T-helper 9 cell (primary cell): Measurements from ENCODE around the gene RPL28.

ENCODE experiments used
- DNase-seq: peaks from one replicate; pipeline ENCODE4 v3.0.0-alpha.2; 2020

The RPL28 gene

DNA sequence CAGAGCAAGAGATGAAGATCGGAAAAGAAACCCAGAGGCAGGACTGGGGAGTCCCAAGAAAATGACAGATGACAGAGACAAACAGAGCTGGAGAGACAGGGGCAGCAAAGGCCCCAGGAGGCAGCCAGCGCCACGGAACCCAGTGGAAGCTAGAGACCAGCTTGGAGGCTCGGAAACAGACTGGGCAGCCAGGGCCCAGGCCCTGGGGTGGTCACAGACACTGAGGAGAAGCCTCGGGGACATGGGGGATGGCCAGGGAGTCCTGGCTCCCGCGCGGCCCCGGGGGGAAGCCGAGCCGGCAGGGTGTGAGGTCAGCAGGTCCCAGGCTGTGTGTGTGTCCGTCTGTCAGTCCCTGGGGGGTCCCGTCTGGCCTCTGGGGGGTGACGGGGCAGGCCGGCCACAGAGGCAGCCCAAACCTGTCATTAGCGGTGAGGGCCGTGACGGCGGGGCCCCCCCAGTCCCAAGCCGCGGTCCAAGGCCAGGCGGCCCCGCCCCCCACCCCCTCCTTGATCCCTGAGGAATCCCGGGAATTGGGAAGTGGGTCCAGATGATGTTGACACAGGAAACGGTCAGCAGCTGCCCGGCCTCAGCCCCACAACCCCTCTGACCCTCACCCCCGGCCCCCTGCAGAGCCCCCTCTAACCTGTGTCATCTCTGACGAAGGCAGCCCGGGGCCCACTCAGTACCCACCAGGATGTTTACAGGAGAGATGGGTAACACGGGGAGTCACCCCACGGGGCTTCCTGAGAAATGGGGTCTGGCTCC lies 11.6 kb upstream of the RPL28 start:
- no peak for DNase-seq

DNA sequence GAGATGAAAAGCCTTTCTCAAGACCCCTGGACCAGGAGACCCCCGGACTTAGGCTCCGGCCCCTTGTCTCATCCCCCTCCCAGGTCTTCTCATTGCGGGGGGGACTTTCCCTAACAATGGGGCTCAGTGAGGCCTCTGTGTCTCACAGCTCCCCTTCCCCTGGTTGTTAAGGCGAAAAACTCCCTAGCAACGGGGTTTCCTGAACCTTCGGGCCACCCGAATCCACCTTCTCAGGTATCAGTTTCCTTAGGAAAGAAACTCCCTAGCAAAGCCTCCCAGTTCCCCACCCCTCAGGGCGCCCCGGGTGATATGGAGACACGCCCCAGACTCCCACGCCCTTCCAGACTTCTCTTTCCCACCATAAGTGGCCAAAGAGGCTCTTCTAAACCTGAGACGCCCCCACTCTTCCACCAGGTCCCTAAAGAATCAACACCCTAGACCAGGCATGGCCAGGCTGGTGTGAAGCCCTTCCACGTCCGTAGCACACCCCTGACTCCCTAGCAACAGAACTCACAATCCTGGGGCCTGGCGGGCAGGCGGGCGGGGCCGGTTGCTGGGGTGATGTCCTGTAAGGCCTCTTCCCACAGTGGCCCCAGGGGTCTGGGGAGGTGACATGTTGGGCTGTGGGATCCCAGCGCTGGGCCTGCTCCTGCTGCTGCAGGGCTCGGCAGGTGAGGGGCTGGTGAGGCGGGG lies 9.3 kb upstream of the RPL28 start, which contains the start of gene TMEM190:
TMEM190 (plus strand) TSS at position 586 of the 693 bp plus-strand sequence; CDS start at position 614, 28 bp downstream.
- no peak for DNase-seq

GRCh38 chr19:55377356-55378131 lies 8.2 kb upstream of the RPL28 start:
- DNase-seq, result no peak

- no peak for DNase-seq
Measured at GRCh38 chr19:55379174-55379573, 6.6 kb upstream of the RPL28 start.

DNA sequence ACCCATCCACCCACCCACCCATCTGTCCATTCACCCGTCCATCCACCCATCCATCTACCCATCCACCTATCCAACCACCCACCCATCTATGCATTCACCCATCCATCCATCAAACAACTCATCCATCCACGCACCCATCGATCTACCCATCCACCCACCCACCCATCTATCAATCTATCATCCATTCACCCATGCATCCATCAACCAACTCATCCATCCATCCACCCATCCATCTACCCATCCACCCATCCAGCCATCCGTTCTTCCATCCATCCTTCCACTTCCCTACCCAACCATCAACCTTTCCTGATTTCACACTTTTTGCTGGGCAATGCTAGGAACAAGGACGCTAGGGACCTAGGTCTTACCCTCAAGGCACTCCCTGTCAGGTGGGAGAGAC lies 3.7 kb upstream of the RPL28 start:
- no peak for DNase-seq

DNA sequence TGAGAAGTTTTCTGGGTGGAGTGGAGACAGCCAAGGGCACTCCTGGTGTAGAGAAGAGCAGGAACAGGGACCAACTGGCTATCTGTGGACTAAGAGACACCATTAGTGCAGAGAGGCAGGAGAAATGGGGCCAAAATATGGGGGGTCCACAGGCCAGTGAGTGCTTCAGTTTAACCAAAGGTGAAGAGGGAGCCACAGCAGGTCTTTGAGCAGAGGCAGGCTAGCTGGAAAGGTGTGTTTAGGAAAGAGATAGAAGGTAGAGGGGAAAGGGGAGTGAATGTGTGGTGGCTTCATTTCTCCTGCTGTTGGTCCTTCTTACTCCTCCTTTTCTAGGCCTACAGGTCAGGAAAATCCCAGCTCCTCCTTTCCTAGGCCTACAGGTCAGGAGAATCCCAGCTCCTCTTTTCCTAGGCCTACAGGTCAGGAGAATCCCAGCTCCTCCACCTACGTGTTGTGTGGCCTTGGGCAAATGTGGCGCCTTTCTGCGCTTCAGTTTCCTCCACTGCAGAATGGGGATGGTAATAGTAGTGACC lies 3.1 kb upstream of the RPL28 start:
- no peak for DNase-seq

DNA sequence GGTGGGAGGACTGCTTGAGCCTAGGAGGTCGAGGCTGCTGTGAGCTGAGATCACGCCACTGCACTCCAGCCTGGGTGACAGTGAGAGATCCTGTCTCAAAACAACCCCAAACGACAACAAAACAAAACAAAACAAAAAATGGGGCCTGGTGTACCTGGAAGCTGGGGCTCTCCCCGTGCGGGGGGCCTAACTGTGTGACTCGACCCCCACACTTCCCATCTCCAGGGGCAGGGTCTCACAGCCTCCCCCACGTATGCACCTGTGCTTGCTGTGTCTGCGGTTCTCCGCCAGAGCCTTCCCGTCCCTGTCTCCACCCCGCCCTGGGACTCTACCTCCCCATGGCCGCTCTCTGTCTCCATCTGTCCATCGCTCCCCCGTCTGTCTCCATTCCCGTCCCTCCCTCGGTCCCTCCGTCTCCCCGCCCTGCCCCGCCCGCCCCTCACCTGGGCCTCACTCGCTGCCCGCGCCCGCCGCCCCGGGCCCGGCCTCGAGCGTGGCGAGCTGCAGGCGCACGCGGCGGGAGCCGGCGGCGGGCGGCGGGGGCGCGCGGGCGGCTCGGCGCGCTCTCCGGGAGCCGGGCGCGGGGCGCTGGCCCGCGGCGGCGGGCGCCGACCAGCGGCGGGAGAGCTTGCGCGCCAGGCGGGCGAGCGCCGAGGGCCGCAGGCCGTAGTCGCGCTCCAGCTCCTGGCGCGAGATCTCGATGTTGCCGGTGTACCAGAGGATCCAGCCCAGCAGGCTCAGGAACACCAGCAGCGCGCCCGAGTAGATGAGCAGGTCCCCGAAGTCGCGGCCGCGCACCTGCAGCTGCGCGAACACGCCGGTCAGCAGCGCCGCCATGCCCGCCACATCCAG lies 2.2 kb upstream of the RPL28 start:
- peak; percentile 27 for DNase-seq

DNA sequence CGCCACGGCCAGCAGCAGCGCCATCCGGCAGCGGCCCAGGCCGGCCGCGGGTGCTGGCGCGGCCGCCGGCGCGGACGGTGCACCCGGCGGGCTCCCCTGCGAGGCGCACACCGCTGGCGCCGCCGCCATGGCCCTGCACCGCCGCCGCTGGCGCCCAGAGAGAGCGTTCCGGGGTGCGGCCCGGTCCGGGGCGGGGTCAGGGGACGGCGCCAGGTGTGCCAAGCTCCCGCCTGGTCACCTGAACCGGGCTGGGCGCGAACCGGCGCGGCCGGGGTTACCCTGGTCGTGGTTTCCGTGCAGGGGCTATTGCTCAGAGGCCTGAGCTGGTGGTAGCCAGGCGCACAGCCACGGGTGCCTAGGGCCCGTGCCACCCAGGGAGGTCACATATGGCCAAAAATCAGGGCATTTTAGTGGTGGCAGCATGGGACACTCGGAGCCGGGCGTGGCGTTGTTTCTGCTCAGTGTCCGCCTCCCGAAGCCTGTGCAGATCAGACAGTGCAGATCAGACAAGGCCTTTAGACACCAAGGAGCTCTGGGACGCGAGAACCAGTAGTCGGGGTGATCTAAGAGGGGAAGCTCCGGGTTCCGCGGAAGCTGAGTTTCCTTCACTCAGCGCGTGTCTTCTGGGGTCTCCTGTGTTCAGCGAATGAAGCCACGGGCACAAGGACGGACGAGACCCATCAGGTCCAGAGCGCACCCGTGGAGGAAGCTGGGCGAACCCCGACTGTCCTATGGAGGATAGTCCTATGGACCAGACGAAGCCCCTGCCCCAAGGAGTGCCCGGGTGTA lies 1.4 kb upstream of the RPL28 start, which contains the start of gene TMEM238:
TMEM238 (minus strand) TSS at position 162 of the 789 bp plus-strand sequence; CDS start at position 129, 33 bp downstream.
- DNase-seq, result no peak

DNA sequence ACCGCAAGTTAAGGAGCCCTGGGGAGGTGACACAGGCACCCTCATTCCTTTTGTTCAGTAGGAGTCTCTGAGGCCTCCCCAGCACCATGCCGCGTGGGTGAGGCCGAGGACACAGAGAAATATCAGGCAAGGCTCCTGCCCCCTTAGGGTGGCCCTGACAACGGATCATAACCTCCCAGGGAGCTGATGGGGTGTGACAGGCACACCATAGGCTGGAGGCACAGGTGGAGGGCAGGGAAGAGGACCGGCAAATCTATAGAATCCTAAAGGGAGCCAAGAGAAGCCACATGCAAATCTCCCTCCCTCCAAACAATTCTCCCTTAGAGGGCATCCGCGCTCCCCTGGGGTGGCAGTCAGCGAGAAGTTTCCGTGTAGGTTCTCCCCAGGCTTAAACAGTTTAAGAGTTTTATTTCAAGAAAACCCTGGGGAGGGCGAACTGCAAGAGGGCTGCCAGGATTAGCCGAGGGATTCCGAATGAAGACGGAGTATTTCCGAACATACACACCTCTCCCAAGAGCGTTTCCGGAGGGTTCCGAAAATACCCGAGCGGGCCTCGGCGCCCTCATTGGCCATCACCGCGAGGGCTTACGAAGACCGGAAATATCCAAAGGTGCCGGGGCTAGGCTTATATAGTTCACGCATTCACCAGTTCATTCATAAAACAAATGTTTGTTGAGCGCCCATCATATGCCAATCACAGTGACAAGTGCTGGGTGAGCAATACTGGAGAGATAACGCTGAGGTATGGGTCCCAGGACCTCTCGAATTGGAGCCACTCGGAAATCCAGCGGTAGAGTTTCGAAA lies 610 bp upstream of the RPL28 start:
- peak; percentile 92 for DNase-seq

DNA sequence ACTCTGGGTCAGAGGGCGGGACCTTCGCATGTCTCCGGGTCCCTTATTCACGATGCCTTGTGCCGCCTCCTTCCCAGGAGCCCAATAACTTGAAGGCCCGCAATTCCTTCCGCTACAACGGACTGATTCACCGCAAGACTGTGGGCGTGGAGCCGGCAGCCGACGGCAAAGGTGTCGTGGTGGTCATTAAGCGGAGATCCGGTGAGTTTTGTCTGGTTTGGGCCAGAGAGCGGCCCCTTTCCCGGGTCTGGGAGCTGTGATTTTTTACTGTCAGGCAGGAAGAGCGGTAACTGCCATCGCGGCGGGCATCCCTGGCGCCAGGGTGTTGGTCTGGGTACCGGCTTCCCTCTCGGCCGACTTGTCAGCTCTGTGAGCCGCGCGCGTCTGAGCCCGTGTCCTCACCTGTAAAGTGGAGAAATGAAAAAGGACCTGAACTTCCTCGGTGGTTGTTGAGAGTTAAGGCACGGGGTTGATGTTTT lies 800 bp downstream of the RPL28 start:
- DNase-seq, result no peak

DNA sequence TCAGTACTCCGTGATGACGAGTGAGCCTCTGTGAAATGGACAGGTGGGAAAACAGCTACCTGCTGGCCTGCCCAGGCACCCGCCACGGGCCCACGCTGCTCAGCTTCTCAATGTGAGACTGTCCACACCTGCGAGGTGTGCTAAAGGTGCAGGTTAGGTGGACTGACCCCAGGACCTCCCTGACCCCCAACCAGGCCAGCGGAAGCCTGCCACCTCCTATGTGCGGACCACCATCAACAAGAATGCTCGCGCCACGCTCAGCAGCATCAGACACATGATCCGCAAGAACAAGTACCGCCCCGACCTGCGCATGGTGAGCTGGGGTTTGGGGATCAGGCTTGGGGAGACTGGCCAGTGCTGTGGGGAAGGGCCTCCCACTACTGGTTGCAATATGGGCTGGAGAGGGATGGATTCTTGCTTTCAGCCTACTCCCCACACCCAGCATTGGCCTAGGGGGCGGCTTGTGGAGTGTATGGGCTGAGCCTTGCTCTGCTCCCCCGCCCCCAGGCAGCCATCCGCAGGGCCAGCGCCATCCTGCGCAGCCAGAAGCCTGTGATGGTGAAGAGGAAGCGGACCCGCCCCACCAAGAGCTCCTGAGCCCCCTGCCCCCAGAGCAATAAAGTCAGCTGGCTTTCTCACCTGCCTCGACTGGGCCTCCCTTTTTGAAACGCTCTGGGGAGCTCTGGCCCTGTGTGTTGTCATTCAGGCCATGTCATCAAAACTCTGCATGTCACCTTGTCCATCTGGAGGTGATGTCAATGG lies 2.2 kb downstream of the RPL28 start:
- no peak for DNase-seq

GRCh38 chr19:55389386-55390317 lies 3.9 kb downstream of the RPL28 start:
- no peak for DNase-seq

DNA sequence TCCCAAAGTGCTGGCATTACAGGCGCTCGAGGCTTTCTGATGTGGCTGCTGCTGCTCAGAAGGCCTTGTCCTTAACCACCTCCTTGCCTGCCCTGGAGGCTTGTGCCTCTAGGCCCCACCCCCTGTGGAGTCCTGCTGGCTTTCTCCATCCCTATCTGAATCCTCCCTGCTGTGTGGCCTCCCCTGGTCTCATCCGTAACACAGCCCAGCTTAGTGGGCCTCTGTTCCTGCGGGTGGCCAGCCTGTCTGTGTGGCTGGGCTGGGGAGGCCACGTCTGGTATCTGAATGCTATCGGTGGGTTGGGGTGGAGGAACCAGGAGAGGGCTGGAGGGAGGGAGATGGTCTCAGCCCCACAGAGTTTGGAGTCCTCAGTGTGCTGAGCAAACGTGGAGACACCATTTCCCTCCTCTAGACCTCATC lies 4.7 kb downstream of the RPL28 start:
- no peak for DNase-seq

GRCh38 chr19:55391191-55391670 lies 5.5 kb downstream of the RPL28 start:
- DNase-seq, result no peak

DNA sequence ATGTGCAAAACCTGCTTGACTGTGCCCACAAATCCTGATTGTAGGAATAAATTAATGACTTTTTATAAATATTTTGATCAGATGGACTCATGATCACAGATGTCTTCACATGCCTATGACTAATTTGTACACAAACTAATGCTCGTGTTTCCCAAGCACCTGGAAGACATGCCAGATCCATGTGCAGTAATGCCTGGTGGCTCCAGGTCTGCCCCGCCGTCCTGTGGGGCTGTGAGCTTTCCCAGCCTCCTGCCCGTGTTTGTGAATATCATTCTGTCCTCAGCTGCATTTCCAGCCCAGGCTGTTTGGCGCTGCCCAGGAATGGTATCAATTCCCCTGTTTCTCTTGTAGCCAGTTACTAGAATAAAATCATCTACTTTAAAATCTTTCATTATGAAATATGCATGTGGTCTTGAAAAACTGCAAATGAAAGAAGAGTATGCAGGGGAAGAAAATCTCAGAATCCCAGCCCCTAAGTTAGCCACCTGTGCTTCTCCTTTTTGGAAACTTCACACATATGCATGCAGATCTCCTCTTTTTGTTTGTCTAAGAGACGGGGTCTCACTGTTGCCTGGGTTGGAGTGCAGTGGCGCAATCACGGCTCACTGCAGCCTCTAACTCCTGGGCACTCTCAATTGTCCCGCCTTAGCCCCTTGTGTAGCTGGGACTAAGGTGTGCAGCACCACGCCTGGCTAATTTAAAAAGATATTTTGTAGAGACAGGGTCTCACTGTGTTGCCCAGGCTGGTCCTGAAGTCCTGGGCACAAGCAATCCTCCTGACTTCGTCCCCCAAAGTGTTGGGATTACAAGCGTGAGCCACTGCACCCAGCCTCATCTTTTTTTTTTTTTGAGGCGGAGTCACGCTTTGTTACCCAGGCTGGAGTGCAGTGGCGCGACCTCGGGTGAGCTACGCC lies 6.2 kb downstream of the RPL28 start:
- DNase-seq, result no peak

- no peak for DNase-seq
Measured at GRCh38 chr19:55392820-55393761, 7.4 kb downstream of the RPL28 start.
